Measurements from ENCODE around the gene MPND. TPM values are rescaled to one million over a fixed set of nuclear protein-coding genes. Genes with fewer than 3 reads are reported as not detected.
A peak's percentile ranks its signal among the peaks of the same experiment; 100 is the strongest.

The MPND gene
- total RNA-seq, 5 donors from 2014 or later (not counting 1 experiment from before 2014, with no cell fraction given) = 10.7 to 27.3 (median 22.6) TPM

DNA sequence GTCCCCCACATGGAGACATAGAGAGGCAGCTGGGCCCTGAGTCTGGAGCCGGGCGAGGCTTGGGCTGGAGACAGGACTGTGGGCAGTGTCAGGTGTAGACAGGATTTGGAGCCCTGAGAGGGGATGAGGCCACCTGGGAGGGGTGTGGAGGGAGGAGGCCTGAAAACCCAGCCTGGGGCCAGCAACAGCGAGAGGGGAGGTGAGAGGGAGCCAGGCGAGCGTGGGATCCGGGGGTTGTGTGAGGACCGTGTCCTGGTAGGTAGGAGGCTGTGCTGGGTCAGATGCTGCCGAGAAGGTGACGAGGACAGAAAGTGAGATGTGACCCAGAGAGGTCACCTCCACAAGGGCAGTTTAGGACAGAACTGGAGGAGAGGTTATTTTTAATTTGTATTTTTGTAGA, 7.4 kb downstream of the MPND start:
- Histone ChIP-seq H3K36me3 (ENCODE audit: control insufficient read depth in 2 of 2, extremely low read depth in 1 of 2, insufficient read depth in 1 of 2, low read length in 1 of 2) (peaks cover 0 to 2% of the 10 kb centered on the region in 2 donors), H3K9me3 (no peaks in the 10 kb centered on the region), H3K4me3 (ENCODE audit: control insufficient read depth in 1 of 2, extremely low read depth in 1 of 2, low read length in 1 of 2) (no peak overlapping the region), H3K27me3 (replicated peaks in 1 of 2; ENCODE audit: control insufficient read depth in 2 of 2, extremely low read depth in 1 of 2, insufficient read depth in 2 of 2, low read length in 1 of 2) (no peaks in the 10 kb centered on the region), H3K27ac (ENCODE audit: low read length) (no peak overlapping the region), H3K4me1 (ENCODE audit: control insufficient read depth in 1 of 2, extremely low read depth in 1 of 2, insufficient read depth in 2 of 2, low read length in 2 of 2) (peaks cover 0 to 3% of the 10 kb centered on the region in 2 experiments)
- Mint-ChIP-seq H3K27me3 (no peaks in the 10 kb centered on the region), H3K4me1 (peaks cover 2 to 5% (median 3%) of the 10 kb centered on the region in 3 donors), H3K36me3 (peaks cover 6% of the 10 kb centered on the region), H3K4me3 (no peak overlapping the region), H3K27ac (no peak overlapping the region), H3K9me3 (no peaks in the 10 kb centered on the region)
- ATAC-seq (replicated peaks in 1 of 4) = no peak
- no peak for DNase-seq
- POLR2A ChIA-PET = no interaction called here
- WGBS (ENCODE audit: insufficient coverage) = 100% methylated on average over 9 of the region's 9 CpGs
- CTCF ChIA-PET = no interaction called here

DNA sequence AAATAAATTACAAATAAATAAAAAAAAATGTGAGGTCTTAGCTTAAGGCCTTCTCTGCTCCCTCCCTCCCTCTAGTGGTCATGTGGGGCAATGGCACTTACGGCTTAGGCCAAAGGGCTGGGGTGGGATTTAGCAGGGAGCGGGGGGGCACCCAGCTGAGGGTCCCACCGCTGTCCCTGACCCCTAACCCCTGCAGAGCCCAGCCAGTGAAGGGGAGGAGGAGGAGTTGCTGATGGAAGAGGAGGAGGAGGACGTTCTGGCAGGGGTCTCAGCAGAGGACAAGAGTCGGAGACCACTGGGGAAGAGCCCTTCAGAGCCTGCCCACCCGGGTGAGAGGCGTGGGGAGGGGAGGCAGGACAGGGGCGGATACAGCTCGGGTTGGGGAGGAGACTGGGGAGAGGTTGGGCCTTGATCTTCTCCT, 9.3 kb downstream of the MPND start:
- Mint-ChIP-seq H3K36me3 (no peaks in the 10 kb centered on the region), H3K27me3 (no peaks in the 10 kb centered on the region), H3K4me1 (peaks cover 0 to 5% (median 2%) of the 10 kb centered on the region in 3 donors), H3K27ac (no peak overlapping the region), H3K9me3 (no peaks in the 10 kb centered on the region), H3K4me3 (no peak overlapping the region)
- Histone ChIP-seq H3K9me3 (no peaks in the 10 kb centered on the region), H3K36me3 (ENCODE audit: control insufficient read depth in 2 of 2, extremely low read depth in 1 of 2, insufficient read depth in 1 of 2, low read length in 1 of 2) (peaks cover 0 to 3% of the 10 kb centered on the region in 2 donors), H3K27ac (ENCODE audit: low read length) (no peak overlapping the region), H3K4me3 (ENCODE audit: control insufficient read depth in 1 of 2, extremely low read depth in 1 of 2, low read length in 1 of 2) (no peak overlapping the region), H3K4me1 (ENCODE audit: control insufficient read depth in 1 of 2, extremely low read depth in 1 of 2, insufficient read depth in 2 of 2, low read length in 2 of 2) (no peaks in the 10 kb centered on the region), H3K27me3 (replicated peaks in 1 of 2; ENCODE audit: control insufficient read depth in 2 of 2, extremely low read depth in 1 of 2, insufficient read depth in 2 of 2, low read length in 1 of 2) (no peaks in the 10 kb centered on the region)
- peak in 31 of 35 experiments; percentile 26 to 83 (median 52) for DNase-seq
- WGBS (ENCODE audit: insufficient coverage) = 56% methylated on average over 6 of the region's 9 CpGs
- CTCF ChIA-PET = interaction anchor here (0.6 to 2.4 kb wide), 12 partner anchors 9 to 119 kb away, joined by 3 to 39 read pairs (median 4); partner anchors contain the start of genes CHAF1A (in 1 of the 2) and MPND (in 1 of the 2)
- POLR2A ChIA-PET = interaction anchor here in 1 of 2 donors (1.0 kb wide), 1 partner anchor 10 kb away, joined by 3 read pairs; no protein-coding TSS in a partner anchor
- peak; percentile 63 to 81 (median 76) for ATAC-seq (replicated peaks in 1 of 4)

DNA sequence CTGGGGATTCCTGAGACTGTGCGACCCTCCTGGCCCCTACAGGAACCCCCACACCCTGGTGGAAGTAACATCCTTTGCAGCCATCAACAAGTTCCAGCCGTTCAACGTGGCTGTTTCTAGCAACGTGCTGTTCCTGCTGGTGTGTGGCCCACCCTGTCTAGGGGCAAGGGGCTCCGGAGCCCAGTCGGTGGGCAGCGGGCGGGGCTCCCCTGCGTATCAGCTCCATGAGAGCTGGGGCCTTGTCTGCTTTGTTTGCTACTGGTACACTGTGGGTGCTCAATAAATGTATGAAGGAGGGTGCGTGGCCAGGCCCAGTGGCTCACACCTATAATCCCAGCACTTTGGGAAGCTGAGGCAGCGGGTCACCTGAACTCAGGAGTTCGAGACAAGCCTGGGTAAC, 10.9 kb downstream of the MPND start:
- POLR2A ChIA-PET = no interaction called here
- peaks cover 0 to 8% of the 10 kb centered on the region in 2 donors for H3K36me3 ChIP-seq (ENCODE audit: control insufficient read depth in 2 of 2, extremely low read depth in 1 of 2, insufficient read depth in 1 of 2, low read length in 1 of 2)
- WGBS (ENCODE audit: insufficient coverage) = 86% methylated on average over 4 of the region's 12 CpGs

DNA sequence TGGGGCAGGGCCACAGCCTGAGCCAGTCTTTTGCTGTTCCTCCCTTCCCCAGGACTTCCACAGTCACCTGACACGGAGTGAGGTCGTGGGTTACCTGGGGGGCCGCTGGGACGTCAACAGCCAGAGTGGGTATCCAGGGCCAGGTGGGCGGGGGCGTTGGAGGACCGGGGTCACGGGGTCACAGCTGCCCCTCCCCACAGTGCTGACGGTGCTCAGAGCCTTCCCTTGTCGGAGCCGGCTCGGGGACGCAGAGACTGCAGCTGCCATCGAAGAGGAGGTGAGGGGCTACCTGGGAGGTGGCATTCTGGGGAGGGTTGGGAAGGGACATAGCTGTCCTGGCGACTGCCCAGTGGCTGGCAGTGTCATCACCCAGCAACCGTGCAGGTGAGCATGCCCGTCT, 11.5 kb downstream of the MPND start:
- no peaks in the 10 kb centered on the region for H3K4me1 ChIP-seq (ENCODE audit: control insufficient read depth in 1 of 2, extremely low read depth in 1 of 2, insufficient read depth in 2 of 2, low read length in 2 of 2)
- POLR2A ChIA-PET = interaction anchor here in 1 of 2 donors (0.6 kb wide), 1 partner anchor 60 kb away, joined by 3 read pairs; no protein-coding TSS in a partner anchor
- H3K4me3 Mint-ChIP-seq = no peak overlapping the region
- peaks cover 0 to 5% (median 2%) of the 10 kb centered on the region in 3 donors for H3K4me1 Mint-ChIP-seq
- no peaks in the 10 kb centered on the region for H3K36me3 Mint-ChIP-seq
- H3K27me3 ChIP-seq (replicated peaks in 1 of 2; ENCODE audit: control insufficient read depth in 2 of 2, extremely low read depth in 1 of 2, insufficient read depth in 2 of 2, low read length in 1 of 2) = no peaks in the 10 kb centered on the region
- no peak overlapping the region for H3K27ac Mint-ChIP-seq
- H3K36me3 ChIP-seq (ENCODE audit: control insufficient read depth in 2 of 2, extremely low read depth in 1 of 2, insufficient read depth in 1 of 2, low read length in 1 of 2) = peaks cover 3 to 14% of the 10 kb centered on the region in 2 donors
- H3K9me3 Mint-ChIP-seq = no peaks in the 10 kb centered on the region
- CTCF ChIA-PET = no interaction called here
- no peak overlapping the region for H3K4me3 ChIP-seq (ENCODE audit: control insufficient read depth in 1 of 2, extremely low read depth in 1 of 2, low read length in 1 of 2)
- 96% methylated on average over 4 of the region's 17 CpGs for WGBS (ENCODE audit: insufficient coverage)
- H3K9me3 ChIP-seq = no peaks in the 10 kb centered on the region
- H3K27ac ChIP-seq (ENCODE audit: low read length) = no peak overlapping the region
- no peak for ATAC-seq (replicated peaks in 1 of 4)
- H3K27me3 Mint-ChIP-seq = no peaks in the 10 kb centered on the region
- DNase-seq = no peak

More for the DNA sequence above, 10.9 kb downstream of the MPND start:
- no peaks in the 10 kb centered on the region for H3K36me3 Mint-ChIP-seq
- Histone ChIP-seq H3K27me3 (replicated peaks in 1 of 2; ENCODE audit: control insufficient read depth in 2 of 2, extremely low read depth in 1 of 2, insufficient read depth in 2 of 2, low read length in 1 of 2) (no peaks in the 10 kb centered on the region), H3K27ac (ENCODE audit: low read length) (no peak overlapping the region), H3K9me3 (no peaks in the 10 kb centered on the region), H3K4me3 (ENCODE audit: control insufficient read depth in 1 of 2, extremely low read depth in 1 of 2, low read length in 1 of 2) (no peak overlapping the region), H3K4me1 (ENCODE audit: control insufficient read depth in 1 of 2, extremely low read depth in 1 of 2, insufficient read depth in 2 of 2, low read length in 2 of 2) (no peaks in the 10 kb centered on the region)
- H3K27me3 Mint-ChIP-seq = no peaks in the 10 kb centered on the region
- no peak for DNase-seq
- peaks cover 0 to 5% (median 2%) of the 10 kb centered on the region in 3 donors for H3K4me1 Mint-ChIP-seq
- no peak for ATAC-seq (replicated peaks in 1 of 4)
- CTCF ChIA-PET = no interaction called here
- no peaks in the 10 kb centered on the region for H3K9me3 Mint-ChIP-seq
- H3K27ac Mint-ChIP-seq = no peak overlapping the region
- H3K4me3 Mint-ChIP-seq = no peak overlapping the region

DNA sequence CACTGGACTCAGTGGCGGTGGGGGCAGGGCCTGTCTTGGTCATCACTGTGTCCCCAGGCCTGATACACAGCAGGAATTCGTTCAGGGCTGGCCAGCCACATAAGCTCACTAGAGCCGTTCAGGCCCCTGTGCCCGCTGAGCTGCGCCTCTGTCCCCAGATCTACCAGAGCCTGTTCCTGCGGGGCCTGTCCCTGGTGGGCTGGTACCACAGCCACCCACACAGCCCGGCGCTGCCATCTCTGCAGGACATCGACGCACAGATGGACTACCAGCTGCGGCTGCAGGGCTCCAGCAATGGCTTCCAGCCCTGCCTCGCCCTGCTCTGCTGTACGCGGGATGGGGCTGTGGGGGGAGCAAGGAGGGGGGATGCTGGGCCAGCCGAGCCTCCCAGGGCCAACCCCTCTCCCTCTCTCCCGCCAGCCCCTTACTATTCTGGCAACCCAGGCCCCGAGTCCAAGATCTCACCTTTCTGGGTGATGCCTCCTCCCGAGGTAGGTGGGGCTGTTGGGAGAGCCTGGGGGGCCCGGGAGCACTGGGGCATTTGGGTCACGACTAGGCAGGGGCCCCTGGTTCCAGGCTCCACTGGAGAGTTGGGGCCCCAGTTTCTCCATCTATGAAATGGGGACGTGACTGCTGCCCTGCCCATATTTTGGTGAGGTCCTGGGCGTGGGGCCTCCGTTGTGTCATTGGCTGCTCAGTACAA, 13.9 kb downstream of the MPND start:
- 89% methylated on average over 15 of the region's 23 CpGs for WGBS (ENCODE audit: insufficient coverage)
- ATAC-seq (replicated peaks in 1 of 4) (no peak), DNase-seq (no peak)
- no peak overlapping the region for H3K27ac ChIP-seq (ENCODE audit: low read length)
- CTCF ChIA-PET = no interaction called here
- POLR2A ChIA-PET = no interaction called here
- Mint-ChIP-seq H3K27me3 (no peaks in the 10 kb centered on the region), H3K9me3 (no peaks in the 10 kb centered on the region), H3K4me1 (peaks cover 0 to 5% (median 2%) of the 10 kb centered on the region in 3 donors), H3K4me3 (no peak overlapping the region), H3K36me3 (peaks cover 10% of the 10 kb centered on the region), H3K27ac (no peak overlapping the region)
- peaks cover 13 to 27% of the 10 kb centered on the region in 2 donors for H3K36me3 ChIP-seq (ENCODE audit: control insufficient read depth in 2 of 2, extremely low read depth in 1 of 2, insufficient read depth in 1 of 2, low read length in 1 of 2)
- no peak overlapping the region for H3K4me3 ChIP-seq (ENCODE audit: control insufficient read depth in 1 of 2, extremely low read depth in 1 of 2, low read length in 1 of 2)
- no peaks in the 10 kb centered on the region for H3K9me3 ChIP-seq
- H3K27me3 ChIP-seq (replicated peaks in 1 of 2; ENCODE audit: control insufficient read depth in 2 of 2, extremely low read depth in 1 of 2, insufficient read depth in 2 of 2, low read length in 1 of 2) = no peaks in the 10 kb centered on the region
- H3K4me1 ChIP-seq (ENCODE audit: control insufficient read depth in 1 of 2, extremely low read depth in 1 of 2, insufficient read depth in 2 of 2, low read length in 2 of 2) = no peaks in the 10 kb centered on the region

DNA sequence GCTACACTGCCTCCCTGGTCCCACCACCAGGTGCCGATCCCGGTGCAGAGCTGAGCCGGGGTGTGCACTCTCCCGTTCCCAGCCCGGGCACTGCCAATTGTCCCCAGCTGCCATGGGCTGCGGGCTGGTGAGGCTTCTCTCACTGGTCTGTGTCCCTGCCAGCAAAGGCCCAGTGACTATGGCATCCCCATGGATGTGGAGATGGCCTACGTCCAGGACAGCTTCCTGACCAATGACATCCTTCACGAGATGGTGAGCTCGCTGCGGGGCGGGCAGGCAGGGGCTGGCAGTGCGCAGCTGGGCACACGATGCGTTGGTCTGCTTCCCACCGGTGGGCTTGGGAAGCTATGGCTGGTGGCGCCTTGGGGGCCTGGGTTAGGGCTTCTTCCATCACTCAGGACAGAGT, 14.6 kb downstream of the MPND start:
- 95% methylated on average over 13 of the region's 16 CpGs for WGBS (ENCODE audit: insufficient coverage)
- Histone ChIP-seq H3K4me3 (ENCODE audit: control insufficient read depth in 1 of 2, extremely low read depth in 1 of 2, low read length in 1 of 2) (no peak overlapping the region), H3K9me3 (no peaks in the 10 kb centered on the region), H3K27ac (ENCODE audit: low read length) (no peak overlapping the region), H3K4me1 (ENCODE audit: control insufficient read depth in 1 of 2, extremely low read depth in 1 of 2, insufficient read depth in 2 of 2, low read length in 2 of 2) (no peaks in the 10 kb centered on the region), H3K36me3 (ENCODE audit: control insufficient read depth in 2 of 2, extremely low read depth in 1 of 2, insufficient read depth in 1 of 2, low read length in 1 of 2) (peaks cover 13 to 34% of the 10 kb centered on the region in 2 donors), H3K27me3 (replicated peaks in 1 of 2; ENCODE audit: control insufficient read depth in 2 of 2, extremely low read depth in 1 of 2, insufficient read depth in 2 of 2, low read length in 1 of 2) (no peaks in the 10 kb centered on the region)
- Mint-ChIP-seq H3K36me3 (peaks cover 10% of the 10 kb centered on the region), H3K4me1 (peaks cover 0 to under 1% (median 0%) of the 10 kb centered on the region in 3 donors), H3K4me3 (no peak overlapping the region), H3K9me3 (no peaks in the 10 kb centered on the region), H3K27ac (no peak overlapping the region), H3K27me3 (no peaks in the 10 kb centered on the region)
- DNase-seq (no peak), ATAC-seq (replicated peaks in 1 of 4) (no peak)
- POLR2A ChIA-PET = no interaction called here
- CTCF ChIA-PET = no interaction called here
